ENCODE results near the gene CEP41. TPM values are rescaled to one million over a fixed set of nuclear protein-coding genes. Genes with fewer than 3 reads are reported as not detected.

Gene CEP41
- total RNA-seq, 4 donors from 2014 or later, result 1.5 to 22.3 (median 8.3) TPM

DNA sequence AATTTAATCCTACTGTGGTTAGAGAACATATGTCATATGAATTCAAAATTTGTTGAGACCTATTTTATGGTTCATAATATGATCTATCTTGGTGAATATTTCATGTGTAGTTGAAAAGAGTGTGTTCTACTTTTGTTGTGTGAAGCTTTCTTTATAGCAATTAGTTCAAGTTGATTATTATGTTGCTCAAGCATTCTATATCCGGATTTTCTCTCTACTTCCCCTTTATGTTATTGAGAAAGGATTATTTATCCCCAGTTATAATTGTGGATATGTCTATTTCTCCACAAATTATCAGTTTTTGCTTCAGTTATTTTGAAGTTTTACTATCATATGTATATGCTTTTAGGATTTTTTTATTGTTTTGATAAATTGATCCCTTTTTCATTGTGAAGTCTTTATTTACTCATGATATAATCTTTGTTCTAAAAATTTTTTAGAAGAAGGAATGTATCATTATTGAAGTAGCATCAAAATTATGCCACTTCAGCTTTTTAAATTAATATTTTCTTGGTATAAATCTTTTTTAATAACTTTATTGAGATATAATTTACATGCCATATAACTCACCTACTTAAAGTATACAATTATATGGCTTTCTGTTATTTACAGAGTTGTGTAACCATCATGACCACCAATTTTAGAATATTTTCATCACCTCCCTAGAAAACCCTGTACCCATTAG lies 39.0 kb upstream of the CEP41 start:
- no peaks in the 10 kb centered on the region for H3K27me3 ChIP-seq
- peaks cover 0 to 8% of the 10 kb centered on the region in 2 donors for H3K9me3 ChIP-seq
- TF ChIP-seq POLR2A (IDR thresholded peaks at IDR 0.05), result no peak
- no peak for DNase-seq
- intact Hi-C loops (cut with DNase I; ENCODE audit: low total_unique reads), result loop anchor here (10.0 kb wide), 1 partner anchor 205 kb away; no protein-coding TSS in a partner anchor
- no peak overlapping the region for H3K27ac ChIP-seq
- no peaks in the 10 kb centered on the region for H3K4me1 ChIP-seq
- no peak overlapping the region for H3K4me3 ChIP-seq
- no peaks in the 10 kb centered on the region for H3K36me3 ChIP-seq

DNA sequence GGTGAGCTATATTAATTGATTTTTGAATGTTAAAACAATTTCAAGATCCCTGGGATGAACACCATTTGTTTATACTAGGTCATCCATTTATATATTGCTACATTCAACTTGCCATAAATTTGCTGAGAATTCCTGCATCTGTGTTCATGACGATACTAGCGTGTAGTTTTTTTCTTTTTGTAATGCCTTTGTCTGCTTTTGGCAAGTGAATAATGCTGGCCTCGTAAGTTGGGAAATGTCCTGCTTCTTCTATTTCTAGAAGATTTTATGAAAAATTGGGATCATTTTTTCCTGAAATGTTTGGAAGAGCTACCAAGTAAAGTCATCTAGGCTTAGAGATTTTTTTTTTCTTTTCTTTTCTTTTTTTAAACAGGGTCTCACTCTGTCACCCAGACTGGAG lies 38.2 kb upstream of the CEP41 start:
- no peak overlapping the region for H3K27ac ChIP-seq
- TF ChIP-seq, protein P1, sequence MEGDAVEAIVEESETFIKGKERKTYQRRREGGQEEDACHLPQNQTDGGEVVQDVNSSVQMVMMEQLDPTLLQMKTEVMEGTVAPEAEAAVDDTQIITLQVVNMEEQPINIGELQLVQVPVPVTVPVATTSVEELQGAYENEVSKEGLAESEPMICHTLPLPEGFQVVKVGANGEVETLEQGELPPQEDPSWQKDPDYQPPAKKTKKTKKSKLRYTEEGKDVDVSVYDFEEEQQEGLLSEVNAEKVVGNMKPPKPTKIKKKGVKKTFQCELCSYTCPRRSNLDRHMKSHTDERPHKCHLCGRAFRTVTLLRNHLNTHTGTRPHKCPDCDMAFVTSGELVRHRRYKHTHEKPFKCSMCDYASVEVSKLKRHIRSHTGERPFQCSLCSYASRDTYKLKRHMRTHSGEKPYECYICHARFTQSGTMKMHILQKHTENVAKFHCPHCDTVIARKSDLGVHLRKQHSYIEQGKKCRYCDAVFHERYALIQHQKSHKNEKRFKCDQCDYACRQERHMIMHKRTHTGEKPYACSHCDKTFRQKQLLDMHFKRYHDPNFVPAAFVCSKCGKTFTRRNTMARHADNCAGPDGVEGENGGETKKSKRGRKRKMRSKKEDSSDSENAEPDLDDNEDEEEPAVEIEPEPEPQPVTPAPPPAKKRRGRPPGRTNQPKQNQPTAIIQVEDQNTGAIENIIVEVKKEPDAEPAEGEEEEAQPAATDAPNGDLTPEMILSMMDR (IDR thresholded peaks at IDR 0.05), result no peak
- TF ChIP-seq POLR2A (IDR thresholded peaks at IDR 0.05), result no peak
- no peaks in the 10 kb centered on the region for H3K4me1 ChIP-seq
- H3K9me3 ChIP-seq, result peaks cover 0 to 8% of the 10 kb centered on the region in 2 donors
- no peaks in the 10 kb centered on the region for H3K27me3 ChIP-seq
- intact Hi-C loops (cut with DNase I; ENCODE audit: low total_unique reads), result no loop called here
- no peak overlapping the region for H3K4me3 ChIP-seq
- H3K36me3 ChIP-seq, result no peaks in the 10 kb centered on the region
- DNase-seq, result no peak

DNA sequence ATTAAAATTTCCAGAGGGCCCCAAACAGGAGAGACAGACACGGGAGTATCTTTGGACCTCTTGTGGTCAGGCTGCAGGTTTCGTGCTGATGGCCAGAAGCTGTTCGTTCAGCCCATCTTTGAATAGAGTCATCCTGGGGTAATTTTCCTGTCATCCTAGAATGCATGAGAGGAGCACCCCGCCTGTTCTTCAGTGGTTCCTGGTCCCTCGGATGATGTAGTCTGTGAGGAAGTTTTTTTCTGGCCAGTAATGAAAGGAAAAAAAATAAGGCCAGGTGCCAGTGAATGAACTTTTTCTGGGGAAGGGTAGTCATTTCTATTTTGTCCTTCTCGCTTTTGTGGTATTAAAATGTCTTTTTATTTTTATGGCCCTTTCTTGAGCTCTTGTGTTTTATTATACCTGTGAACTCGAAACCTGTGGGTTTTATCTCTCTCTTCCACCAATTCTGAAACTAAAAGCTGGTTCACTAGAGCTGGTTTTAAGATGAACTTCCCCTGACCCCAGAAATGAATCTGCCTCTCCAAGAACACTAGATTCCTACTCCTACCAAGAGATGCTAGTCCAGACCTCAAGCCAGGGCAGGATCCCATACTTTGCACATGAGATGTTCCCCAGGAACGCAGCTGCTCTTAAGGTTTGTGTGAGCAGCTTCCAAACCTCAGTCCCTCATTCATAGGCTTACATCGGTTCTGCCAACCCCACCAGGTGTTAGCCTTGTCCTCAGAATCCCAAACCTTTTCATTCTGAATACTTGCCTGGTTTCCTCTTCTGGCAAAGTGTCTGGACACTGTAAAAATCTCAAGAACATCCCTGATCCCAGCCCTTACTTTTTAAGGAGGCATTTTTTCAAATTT lies 35.7 kb upstream of the CEP41 start:
- Histone ChIP-seq H3K4me1 (no peaks in the 10 kb centered on the region), H3K27me3 (no peaks in the 10 kb centered on the region), H3K4me3 (no peak overlapping the region), H3K9me3 (peaks cover 0 to 8% of the 10 kb centered on the region in 2 donors), H3K36me3 (no peaks in the 10 kb centered on the region), H3K27ac (peak overlapping the region in 1 of 2 donors; percentile 27)
- no peak for TF ChIP-seq POLR2A (IDR thresholded peaks at IDR 0.05)
- TF ChIP-seq, protein P1 (IDR thresholded peaks at IDR 0.05), result no peak
- intact Hi-C loops (cut with DNase I; ENCODE audit: low total_unique reads), result no loop called here
- no peak for DNase-seq

DNA sequence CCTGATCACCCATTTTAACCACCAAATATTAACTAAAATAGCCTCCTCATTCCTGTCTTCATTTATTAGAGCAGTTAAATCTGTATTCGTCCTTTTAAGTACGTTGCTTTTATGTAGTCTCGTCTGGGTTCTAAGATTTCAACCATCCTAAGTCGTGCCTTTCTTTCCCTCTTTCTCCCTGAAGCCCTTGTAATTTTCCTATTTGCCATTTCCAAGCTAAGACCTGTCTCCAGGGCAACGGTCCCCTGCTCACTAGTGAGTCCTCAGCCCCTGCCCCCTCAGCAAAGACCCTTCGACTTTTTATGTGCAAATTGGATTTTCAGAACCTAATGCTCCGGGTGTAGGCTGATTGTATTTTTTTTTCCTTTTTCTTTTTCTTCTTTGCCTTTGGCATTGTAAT lies 35.0 kb upstream of the CEP41 start:
- no peaks in the 10 kb centered on the region for H3K36me3 ChIP-seq
- H3K9me3 ChIP-seq, result peaks cover 0 to 8% of the 10 kb centered on the region in 2 donors
- H3K4me1 ChIP-seq, result no peaks in the 10 kb centered on the region
- H3K27me3 ChIP-seq, result no peaks in the 10 kb centered on the region
- H3K27ac ChIP-seq, result no peak overlapping the region
- intact Hi-C loops (cut with DNase I; ENCODE audit: low total_unique reads), result no loop called here
- no peak for TF ChIP-seq POLR2A (IDR thresholded peaks at IDR 0.05)
- TF ChIP-seq, protein P1 (IDR thresholded peaks at IDR 0.05), result no peak
- DNase-seq, result no peak
- H3K4me3 ChIP-seq, result no peak overlapping the region

DNA sequence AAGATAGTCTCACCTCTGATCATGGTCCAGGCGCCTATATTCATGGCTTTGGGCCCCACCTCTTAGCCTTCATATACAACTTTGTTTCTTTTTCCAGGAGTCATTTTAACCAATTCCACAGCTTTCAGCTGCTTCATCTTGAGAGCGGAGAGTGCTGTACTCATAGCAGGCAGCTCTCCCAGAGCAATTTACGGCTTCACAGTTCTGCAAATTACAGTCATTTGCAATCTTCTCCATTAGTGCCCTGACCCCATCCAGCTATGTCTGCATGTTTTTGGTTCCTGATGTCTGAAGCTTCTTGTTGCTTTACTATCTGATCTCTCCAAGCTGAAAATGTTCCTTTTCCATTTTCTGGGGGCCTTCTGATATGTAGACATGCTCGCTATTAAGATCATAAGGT lies 33.1 kb upstream of the CEP41 start:
- H3K4me1 ChIP-seq, result no peaks in the 10 kb centered on the region
- intact Hi-C loops (cut with DNase I; ENCODE audit: low total_unique reads), result no loop called here

More for the DNA sequence above, 33.1 kb upstream of the CEP41 start:
- H3K27ac ChIP-seq, result no peak overlapping the region
- DNase-seq, result no peak
- H3K36me3 ChIP-seq, result no peaks in the 10 kb centered on the region
- H3K9me3 ChIP-seq, result peaks cover 0 to 8% of the 10 kb centered on the region in 2 donors
- TF ChIP-seq, protein P1 (IDR thresholded peaks at IDR 0.05), result no peak
- TF ChIP-seq POLR2A (IDR thresholded peaks at IDR 0.05), result no peak
- H3K4me3 ChIP-seq, result no peak overlapping the region
- H3K27me3 ChIP-seq, result no peaks in the 10 kb centered on the region

Data from uterus (tissue), 4 donors.